WERI-Rb-1 (cell line): Measurements from ENCODE around the gene OR56A1.

Experiments used
- DNase-seq: peaks from one replicate; pipeline ENCODE4 v3.0.0-alpha.2; 2020
- H3K27ac ChIP-seq: fragments of 250-450 bp; sonication (Bioruptor Pico); 2 replicates; pipeline ENCODE4 v1.5.1; 2020; ENCODE audit warnings: mild to moderate bottlenecking, moderate library complexity
- H3K27me3 ChIP-seq: fragments of 250-450 bp; sonication (Bioruptor Pico); 2 replicates; pipeline ENCODE4 v1.5.1; 2021; ENCODE audit warnings: mild to moderate bottlenecking, low read depth, moderate library complexity; ENCODE audit not compliant: insufficient read depth, severe bottlenecking
- H3K36me3 ChIP-seq: fragments of 250-450 bp; sonication (Bioruptor Pico); 2 replicates; pipeline ENCODE4 v1.5.1; 2020; ENCODE audit warnings: mild to moderate bottlenecking, moderate library complexity
- H3K4me3 ChIP-seq: 2 replicates; pipeline ENCODE4 v1.5.1; 2011; ENCODE audit warnings: low read depth, mild to moderate bottlenecking, control low read depth, low read length
- H3K9me3 ChIP-seq: fragments of 250-450 bp; sonication (Bioruptor Pico); 2 replicates; pipeline ENCODE4 v1.5.1; 2021; ENCODE audit warnings: mild to moderate bottlenecking, moderate library complexity; ENCODE audit not compliant: severe bottlenecking
- CTCF ChIP-seq: IDR thresholded peaks from 2 replicates; pipeline ENCODE4 v1.5.1; 2011; ENCODE audit warnings: low read depth, mild to moderate bottlenecking, control low read depth, inconsistent platforms, low read length

The OR56A1 gene

GRCh38 chr11:6061475-6061874 lies 30.9 kb upstream of the OR56A1 start:
- Histone ChIP-seq H3K36me3 (no peaks in the 10 kb centered on the region), H3K27me3 (peaks cover 47% of the 10 kb centered on the region), H3K4me3 (no peak overlapping the region), H3K9me3 (no peaks in the 10 kb centered on the region), H3K27ac (no peak overlapping the region)
- no peak for TF ChIP-seq CTCF
- DNase-seq, result no peak

- no peak for TF ChIP-seq CTCF
- no peak for DNase-seq
- no peak overlapping the region for H3K4me3 ChIP-seq
- H3K27me3 ChIP-seq, result peaks cover 51% of the 10 kb centered on the region
- no peaks in the 10 kb centered on the region for H3K36me3 ChIP-seq
- H3K9me3 ChIP-seq, result no peaks in the 10 kb centered on the region
- H3K27ac ChIP-seq, result no peak overlapping the region
Observed at GRCh38 chr11:6057452-6057851, 26.9 kb upstream of the OR56A1 start.

DNA sequence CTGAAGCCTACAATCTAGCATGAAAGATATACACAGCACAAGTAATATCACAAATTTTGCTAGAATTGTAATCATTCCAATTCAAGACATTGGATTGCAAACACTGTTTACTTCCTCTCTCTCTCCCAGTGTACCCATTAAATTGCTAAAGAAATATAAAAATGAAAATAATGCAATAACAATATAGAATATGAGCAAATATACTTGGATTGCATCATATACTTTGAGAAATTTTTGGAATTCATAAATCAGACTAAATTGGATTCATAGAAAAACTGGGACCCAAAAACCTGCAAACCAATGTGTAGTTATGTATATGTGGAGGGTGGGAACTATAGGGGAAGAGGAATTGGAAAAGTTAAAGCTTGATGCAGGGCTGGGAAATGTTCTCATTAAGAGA lies 25.0 kb upstream of the OR56A1 start:
- no peaks in the 10 kb centered on the region for H3K9me3 ChIP-seq
- no peak overlapping the region for H3K4me3 ChIP-seq
- no peak for DNase-seq
- no peak for TF ChIP-seq CTCF
- H3K27me3 ChIP-seq, result peaks cover 62% of the 10 kb centered on the region
- no peak overlapping the region for H3K27ac ChIP-seq
- H3K36me3 ChIP-seq, result no peaks in the 10 kb centered on the region

GRCh38 chr11:6052374-6052773 lies 21.8 kb upstream of the OR56A1 start:
- no peak for DNase-seq

GRCh38 chr11:6040874-6041273 lies 10.3 kb upstream of the OR56A1 start:
- Histone ChIP-seq H3K4me3 (no peak overlapping the region), H3K27me3 (peaks cover 63% of the 10 kb centered on the region), H3K36me3 (no peaks in the 10 kb centered on the region), H3K9me3 (no peaks in the 10 kb centered on the region), H3K27ac (no peak overlapping the region)
- TF ChIP-seq CTCF, result no peak
- no peak for DNase-seq

More at GRCh38 chr11:6052374-6052773, 21.8 kb upstream of the OR56A1 start:
- Histone ChIP-seq H3K27ac (no peak overlapping the region), H3K27me3 (peaks cover 55% of the 10 kb centered on the region), H3K4me3 (no peak overlapping the region), H3K9me3 (no peaks in the 10 kb centered on the region), H3K36me3 (no peaks in the 10 kb centered on the region)
- TF ChIP-seq CTCF, result no peak

GRCh38 chr11:6027501-6027900 lies 3.1 kb downstream of the OR56A1 start:
- Histone ChIP-seq H3K27me3 (peaks cover 62% of the 10 kb centered on the region), H3K9me3 (no peaks in the 10 kb centered on the region), H3K27ac (no peak overlapping the region), H3K4me3 (no peak overlapping the region), H3K36me3 (no peaks in the 10 kb centered on the region)
- TF ChIP-seq CTCF, result no peak
- DNase-seq, result no peak
